Limb (tissue), 2 donors: ENCODE measurements around the gene RAD51B.
"Not testable (repeated sequence)": the region's sequence is repeated elsewhere in the genome, so short reads cannot be mapped to it uniquely, and the experiment has no call there.

Experiments used
- DNase-seq, 2 donors: peaks; one replicate each; pipeline ENCODE4 v3.0.0-alpha.2; 2016; ENCODE audit errors: extremely low spot score in 2 of 2

The RAD51B gene

GRCh38 chr14:68109132-68109900 lies 289.7 kb downstream of the RAD51B start:
- no peak for DNase-seq

DNA sequence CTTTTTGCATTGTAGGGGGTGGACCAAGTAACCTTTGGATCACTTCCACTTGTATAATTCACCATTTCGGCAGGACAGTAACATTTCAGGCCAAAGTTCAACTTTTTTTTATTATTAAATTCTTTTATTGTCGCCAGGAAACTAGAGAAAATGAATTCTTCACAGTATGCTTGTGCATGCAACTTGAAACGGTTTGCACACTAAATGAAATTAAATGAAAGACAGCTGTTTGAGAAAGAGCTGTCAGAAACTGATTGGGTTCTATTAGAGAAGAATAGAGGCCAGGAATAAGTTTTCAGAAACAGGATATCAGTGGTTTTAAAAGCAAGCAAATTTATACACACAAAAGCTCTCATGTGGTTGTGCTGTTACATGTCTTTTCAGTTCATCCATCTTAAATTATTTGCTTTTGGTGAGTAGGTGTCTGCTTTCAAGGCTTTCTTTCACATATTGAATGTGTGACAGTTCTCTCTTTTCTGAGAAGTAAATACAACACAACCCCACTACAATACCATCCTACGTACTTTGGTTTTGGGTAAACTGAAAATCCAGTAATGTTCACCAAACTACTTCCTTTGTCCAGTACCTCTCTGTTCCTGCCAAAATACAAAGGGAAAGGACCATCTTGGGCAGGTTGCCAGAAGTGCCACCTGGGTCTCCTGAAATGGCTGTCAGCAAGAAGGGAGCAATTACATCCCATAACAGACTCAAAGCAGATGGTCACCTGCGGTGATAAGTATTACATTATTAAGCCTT lies 291.7 kb downstream of the RAD51B start:
- peak; percentile 58 to 67 for DNase-seq

DNA sequence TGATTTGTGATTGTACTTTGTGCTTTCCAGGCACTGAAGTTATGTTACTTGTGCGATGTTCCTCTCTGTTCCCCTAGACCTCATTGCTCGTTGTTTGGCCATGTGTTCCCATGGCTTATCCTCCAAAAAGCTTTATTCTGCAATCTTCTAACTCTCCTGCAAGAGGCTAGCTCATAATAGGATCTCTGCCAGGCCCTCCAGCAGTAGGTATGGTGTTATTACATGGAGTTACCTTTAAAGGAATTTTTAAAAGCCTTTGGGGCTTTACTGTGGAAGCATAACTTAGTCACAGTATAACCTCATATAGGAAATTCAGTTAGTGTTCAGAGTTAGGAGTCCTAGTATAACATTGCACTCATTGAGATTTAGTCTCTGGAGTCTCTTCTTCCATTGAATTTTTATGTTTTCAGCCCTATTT lies 292.3 kb downstream of the RAD51B start:
- DNase-seq, result peak in 1 of 2 donors; percentile 34

DNA sequence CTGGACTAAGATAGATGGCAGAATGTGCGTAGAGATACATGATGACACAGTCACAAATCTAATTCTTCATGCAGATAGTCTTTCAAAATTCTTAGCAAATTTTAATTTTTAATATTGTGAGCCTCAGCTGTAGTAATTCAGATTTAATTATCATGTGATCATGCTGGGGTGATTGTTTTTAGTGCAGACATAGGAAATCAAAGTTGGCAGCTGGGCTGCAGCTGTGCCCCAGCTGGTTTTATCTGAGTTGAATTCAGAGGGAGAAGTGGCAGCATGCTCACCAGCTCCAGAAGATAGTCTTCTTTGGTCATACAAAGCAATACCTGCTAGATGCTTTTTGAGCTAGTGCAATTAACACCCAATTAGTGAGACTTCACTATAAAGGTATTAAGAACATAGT lies 292.9 kb downstream of the RAD51B start:
- DNase-seq, result peak; percentile 54 to 62

- no peak for DNase-seq
Observed at GRCh38 chr14:68113343-68113930, 293.9 kb downstream of the RAD51B start.

DNA sequence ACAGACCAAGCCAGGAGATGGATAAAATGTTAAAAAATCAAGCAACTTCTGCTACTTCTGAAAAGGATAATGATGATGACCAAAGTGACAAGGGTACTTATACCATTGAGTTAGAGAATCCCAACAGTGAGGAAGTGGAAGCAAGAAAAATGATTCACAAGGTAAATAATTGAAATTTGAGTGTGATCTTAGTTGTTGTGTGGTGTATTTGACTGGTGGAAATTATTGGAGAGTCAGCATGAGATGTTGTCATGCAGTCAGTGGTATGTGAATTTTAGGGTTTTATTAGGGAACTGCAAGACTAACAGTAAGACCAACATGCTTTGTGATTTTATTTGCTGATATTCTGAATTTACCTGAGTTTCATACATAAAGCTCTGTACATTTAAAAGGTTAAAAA lies 296.4 kb downstream of the RAD51B start:
- not testable (repeated sequence) for DNase-seq

GRCh38 chr14:68122651-68123050 lies 303.1 kb downstream of the RAD51B start:
- no peak for DNase-seq

DNA sequence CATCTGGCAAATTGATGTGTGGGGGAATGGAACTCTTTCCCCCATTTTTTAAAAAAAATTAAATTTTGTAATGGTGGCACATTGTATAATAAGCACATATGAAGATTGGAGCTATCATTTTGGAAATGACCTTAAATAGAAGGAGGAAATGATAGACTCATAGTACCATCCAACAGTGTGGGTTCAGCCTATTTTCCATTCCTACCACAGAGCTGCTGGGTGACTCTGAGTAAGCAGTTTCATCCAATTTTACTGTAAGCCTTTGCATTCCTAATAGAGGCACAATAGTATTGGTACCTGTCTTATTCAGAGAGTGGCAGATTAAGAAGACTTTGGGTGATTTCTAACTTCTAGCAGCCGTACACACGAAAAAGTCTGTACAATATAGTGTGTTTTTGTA lies 304.5 kb downstream of the RAD51B start:
- no peak for DNase-seq

DNA sequence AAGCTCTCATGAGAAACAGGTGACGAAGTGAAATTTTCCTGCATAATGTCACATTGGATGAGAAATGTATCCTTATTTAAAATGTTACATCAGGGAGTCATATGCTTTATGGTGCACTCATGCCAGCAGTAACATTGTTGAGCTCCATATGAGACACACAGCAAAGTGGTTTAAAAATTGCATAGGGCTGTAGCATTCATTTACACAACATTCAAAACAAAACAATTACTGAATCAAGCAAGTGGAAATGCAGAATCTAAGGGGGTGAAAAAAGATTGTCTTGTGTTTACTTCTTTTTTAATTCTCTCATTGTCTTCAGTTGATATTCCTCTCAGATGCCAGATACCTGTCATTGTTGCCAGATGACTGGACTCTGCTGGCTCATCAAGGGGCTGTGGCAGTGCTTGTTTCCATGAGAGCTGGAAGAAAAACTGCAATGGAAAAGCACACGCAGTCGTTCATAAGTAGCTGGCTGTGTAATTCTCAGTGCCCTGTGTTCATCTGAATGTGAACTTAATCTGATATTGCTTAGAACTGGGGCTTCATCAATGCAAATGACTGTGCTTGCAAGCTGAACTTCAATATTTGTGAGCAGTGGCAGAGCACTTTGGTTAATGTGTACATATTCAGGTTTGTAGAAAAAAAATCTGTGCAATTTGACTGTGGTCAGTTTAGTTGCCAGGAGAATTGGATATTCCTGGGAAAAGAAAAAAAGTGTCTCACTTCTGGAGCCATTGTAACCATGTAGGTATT lies 305.6 kb downstream of the RAD51B start:
- no peak for DNase-seq

DNA sequence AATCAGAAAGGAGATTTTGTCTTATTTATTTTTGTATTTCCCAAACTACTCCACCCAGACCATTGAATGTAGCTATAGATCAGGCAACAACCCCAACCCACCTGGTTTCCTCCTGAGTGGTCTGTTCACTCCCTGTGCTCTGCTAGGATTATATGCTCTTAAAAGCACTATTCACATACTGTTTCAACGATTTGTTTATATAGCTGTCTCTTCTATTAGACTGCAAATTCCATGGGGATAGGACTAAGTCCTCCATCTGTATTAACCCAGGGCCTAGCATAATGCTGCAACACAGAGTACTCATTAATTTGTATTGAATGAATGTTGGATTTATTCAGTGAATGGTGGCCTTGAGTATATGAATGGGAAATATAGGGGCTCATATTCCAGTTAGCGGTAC lies 307.6 kb downstream of the RAD51B start:
- DNase-seq, result no peak

- no peak for DNase-seq
Observed at GRCh38 chr14:68131907-68132306, 312.3 kb downstream of the RAD51B start.

DNA sequence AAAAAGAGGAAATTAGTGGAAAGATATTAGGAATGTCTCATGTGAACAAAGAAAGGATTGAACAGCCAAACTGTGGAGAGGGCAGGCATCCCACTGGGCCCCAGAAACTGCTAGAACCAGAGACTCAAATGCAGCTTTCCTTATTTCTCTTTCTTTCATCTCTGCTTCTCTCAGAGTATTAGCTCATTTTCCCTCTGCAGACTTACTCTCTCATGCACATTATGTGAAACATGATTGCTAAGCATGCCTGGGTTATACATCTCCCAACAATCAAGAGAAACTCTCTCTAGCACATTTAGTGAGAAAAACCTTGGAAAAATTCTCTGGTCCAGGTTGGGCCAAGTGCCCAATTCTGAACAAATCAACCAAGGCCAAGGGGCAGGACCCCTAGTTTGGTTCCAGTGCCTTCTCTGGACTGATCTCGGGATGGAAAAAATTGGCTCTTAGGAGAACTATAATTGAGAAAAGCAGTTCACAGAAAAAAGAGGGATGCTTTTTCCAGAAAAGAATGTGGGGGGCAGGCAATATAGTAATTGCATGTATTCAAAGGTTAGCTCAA lies 313.1 kb downstream of the RAD51B start:
- DNase-seq, result no peak

- no peak for DNase-seq
Observed at GRCh38 chr14:68133856-68134255, 314.3 kb downstream of the RAD51B start.

DNA sequence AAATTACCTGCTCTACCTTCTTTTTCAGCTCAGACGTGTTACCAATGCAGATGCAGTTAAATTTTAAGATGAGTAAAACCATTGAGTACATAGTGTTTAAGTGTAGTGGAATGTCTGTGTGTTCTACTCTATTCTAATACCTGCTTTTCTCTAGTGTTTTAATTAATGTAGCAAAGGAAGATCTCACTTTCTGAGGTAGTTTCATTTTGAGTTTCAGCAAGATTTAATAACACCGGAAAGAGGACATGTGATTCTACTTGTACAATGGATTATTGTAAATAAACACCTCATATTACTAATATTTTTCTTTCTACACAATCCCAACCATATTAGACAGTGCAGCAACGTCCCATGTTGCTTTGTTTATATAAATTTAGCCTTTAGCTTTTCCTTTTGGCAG lies 315.4 kb downstream of the RAD51B start:
- no peak for DNase-seq

- no peak for DNase-seq
Observed at GRCh38 chr14:68135566-68135965, 316.0 kb downstream of the RAD51B start.

DNA sequence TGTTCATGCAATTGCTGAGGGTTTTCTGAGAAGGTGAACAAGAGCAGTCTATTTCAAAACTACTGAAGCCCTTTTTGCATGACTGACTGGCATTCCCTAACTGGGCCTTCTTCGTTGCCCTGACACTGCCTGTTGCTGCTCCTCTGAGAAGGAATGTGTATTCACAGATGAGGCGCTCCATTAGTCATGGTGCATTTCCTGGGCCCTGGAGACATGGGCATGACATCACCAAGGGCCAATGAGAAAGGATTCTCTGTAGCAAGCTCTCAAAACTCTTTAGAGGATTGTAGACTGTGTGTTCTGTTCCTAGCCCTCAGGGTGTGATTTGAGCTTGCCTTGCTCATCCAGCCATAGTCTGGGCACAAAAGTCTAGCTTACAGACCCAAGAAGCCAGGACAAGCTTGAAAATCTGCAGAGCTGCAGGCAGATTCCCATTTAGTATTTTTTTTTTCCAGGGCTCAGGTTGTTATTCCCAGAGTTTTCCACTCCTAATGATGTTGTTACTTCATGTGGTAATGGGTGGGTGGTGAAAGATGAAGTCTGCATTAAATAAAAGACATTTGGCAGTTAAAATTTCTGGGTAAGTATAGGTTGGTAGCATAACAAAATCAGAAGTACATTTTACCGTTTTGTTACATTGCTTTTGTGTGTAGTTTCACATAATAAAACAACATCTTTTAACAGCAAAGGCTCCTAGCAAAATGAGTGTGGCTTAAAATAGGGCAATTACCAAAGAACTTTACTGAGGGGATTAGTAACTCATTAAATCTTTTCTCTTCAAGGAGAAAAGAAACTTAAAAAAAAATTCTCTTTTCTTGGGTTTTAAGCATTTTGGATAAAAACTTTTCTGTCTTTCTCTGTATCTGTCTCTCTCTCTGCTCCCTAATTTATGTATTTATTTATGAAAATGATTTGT lies 318.4 kb downstream of the RAD51B start:
- peak in 1 of 2 donors; percentile 78 for DNase-seq

DNA sequence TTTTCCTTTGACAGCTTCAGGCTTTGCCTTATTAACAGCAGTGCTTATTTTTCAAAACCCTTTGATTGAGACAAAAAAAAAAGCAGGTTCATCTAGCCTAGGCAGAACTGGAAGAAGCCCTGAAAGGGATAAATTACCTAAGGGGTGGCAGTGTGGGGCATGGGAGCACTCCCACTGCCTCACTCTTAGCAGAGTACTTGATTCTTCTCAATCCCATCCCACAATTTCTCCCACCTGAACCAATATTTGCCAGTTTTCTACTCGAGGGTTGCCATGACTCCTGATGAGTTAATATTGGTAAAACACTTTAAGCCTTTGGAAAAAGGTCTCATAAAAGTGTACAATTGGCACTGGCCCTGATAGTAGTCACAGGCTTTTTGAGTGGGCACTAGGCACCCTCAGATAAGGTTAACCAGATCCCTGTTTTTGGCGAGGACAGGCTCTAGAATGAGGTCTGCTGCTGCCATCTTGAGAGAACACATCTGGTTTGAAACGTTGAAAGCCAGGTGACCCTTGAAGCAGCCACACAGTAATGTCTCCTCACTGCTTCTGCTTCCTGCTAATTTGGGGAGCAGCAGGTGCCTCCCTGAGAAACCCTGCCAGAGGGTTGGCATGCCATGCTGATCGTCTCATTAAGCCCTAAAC lies 320.0 kb downstream of the RAD51B start:
- DNase-seq, result no peak

DNA sequence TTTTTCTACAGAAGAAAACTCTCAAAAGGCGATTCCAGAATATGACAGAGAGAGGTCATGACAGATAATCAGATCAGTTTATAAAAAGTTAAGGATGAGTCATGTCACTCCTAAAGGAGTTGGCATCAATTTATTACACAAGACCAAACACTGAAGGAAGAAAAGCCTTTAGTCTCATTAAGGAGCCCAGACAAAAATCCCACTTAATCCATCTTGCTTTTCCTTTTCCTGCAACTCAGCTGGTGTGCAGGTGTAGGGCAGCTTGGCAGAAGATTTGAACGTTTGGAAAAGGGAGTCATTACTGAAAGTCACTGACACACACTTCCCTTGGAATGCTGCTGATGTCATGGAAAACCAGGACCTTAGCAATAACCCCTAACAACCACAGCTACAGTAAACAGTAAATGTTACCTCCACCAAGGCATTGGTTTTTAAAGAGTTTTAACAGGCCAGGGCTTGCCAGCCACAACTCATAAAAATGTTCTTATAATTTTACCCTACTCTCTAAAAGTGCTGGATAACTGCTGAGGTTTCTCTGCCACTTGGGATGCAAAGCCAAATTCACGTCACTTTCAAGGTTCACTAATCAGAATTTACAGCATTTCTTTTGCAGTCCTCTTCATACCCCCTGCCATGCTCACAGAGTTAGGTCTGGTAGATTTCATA lies 320.6 kb downstream of the RAD51B start:
- DNase-seq, result peak; percentile 71 to 91

DNA sequence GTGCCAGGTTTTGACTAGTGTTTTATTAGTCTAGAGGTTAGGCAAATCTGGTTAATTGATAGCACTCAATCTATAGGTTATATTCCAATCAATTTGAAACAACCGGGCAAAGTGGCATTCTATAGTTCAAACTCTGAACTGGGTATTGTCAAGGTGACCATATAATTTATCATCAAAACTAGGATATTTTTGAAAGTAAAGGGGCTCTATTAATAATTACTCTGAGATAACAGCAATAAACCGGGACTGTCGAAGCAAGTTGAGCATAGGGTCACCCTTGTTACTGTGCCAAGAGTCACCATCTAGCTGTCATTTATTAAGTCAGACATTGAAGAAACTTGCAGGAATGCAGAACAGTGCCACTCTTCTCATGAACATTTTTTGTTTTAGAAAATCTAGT lies 321.2 kb downstream of the RAD51B start:
- no peak for DNase-seq
